HepG2 (cell line): ENCODE results near the gene COQ9. TPM values are rescaled to one million over a fixed set of nuclear protein-coding genes. Genes with fewer than 3 reads are reported as not detected.

Experiments used
- ARNT ChIP-seq: fragments of 450-650 bp; IDR thresholded peaks from 2 replicates; pipeline ENCODE4 v1.6.1; 2017
- DMAP1 ChIP-seq: IDR thresholded peaks from 2 replicates; pipeline ENCODE4 v1.6.1; 2016
- ETV6 ChIP-seq: sonication (generic); formaldehyde crosslinking; conservative IDR thresholded peaks from 2 replicates; pipeline ENCODE4 v1.4.0; 2020; ENCODE audit warnings: missing genetic modification reagents
- GMEB1 ChIP-seq: sonication (generic); formaldehyde crosslinking; IDR thresholded peaks from 2 replicates; pipeline ENCODE4 v1.5.1; 2020; ENCODE audit warnings: missing genetic modification reagents, mild to moderate bottlenecking, borderline replicate concordance
- HDAC1 ChIP-seq: sonication (generic); formaldehyde crosslinking; IDR thresholded peaks from 2 replicates; pipeline ENCODE4 v1.5.1; 2020; ENCODE audit warnings: mild to moderate bottlenecking, missing genetic modification reagents
- HNRNPK ChIP-seq: fragments of 200-400 bp; formaldehyde crosslinking; IDR thresholded peaks from 2 replicates; pipeline ENCODE4 v1.6.1; 2018; ENCODE audit warnings: low read length, low read depth, moderate library complexity, mild to moderate bottlenecking; ENCODE audit not compliant: poor library complexity, severe bottlenecking
- HOXD1 ChIP-seq: sonication (generic); formaldehyde crosslinking; IDR thresholded peaks from 2 replicates; pipeline ENCODE4 v1.5.0; 2020; ENCODE audit warnings: missing genetic modification reagents
- KLF15 ChIP-seq: sonication (generic); formaldehyde crosslinking; IDR thresholded peaks from 2 replicates; pipeline ENCODE4 v1.8.1; 2023; ENCODE audit warnings: borderline replicate concordance, mild to moderate bottlenecking, inconsistent platforms, missing genetic modification reagents, mixed read lengths
- NCOR1 ChIP-seq: fragments of 200-600 bp; sonication (generic); IDR thresholded peaks from 2 replicates; pipeline ENCODE4 v1.7.0; 2017; ENCODE audit warnings: antibody characterized with exemption, low read length, borderline replicate concordance
- NFE2L1 ChIP-seq: sonication (generic); formaldehyde crosslinking; IDR thresholded peaks from 2 replicates; pipeline ENCODE4 v1.4.0; 2020; ENCODE audit warnings: missing genetic modification reagents, mild to moderate bottlenecking, borderline replicate concordance
- NFRKB ChIP-seq: fragments of 450-650 bp; IDR thresholded peaks from 2 replicates; pipeline ENCODE4 v1.6.1; 2017
- NR3C1 ChIP-seq: sonication (generic); formaldehyde crosslinking; IDR thresholded peaks from 2 replicates; pipeline ENCODE4 v1.4.0; 2020; ENCODE audit warnings: missing genetic modification reagents
- POGZ ChIP-seq: sonication (generic); formaldehyde crosslinking; IDR thresholded peaks from 2 replicates; pipeline ENCODE4 v1.4.0; 2020; ENCODE audit warnings: mild to moderate bottlenecking, missing genetic modification reagents
- PREB ChIP-seq: sonication (generic); formaldehyde crosslinking; IDR thresholded peaks from 2 replicates; pipeline ENCODE4 v1.4.0; 2020; ENCODE audit warnings: missing genetic modification reagents
- SALL1 ChIP-seq: sonication (generic); formaldehyde crosslinking; IDR thresholded peaks from 2 replicates; pipeline ENCODE4 v1.8.0; 2022; ENCODE audit warnings: mild to moderate bottlenecking, missing genetic modification reagents
- STAT5B ChIP-seq: sonication (generic); formaldehyde crosslinking; IDR thresholded peaks from 2 replicates; pipeline ENCODE4 v1.4.0; 2020; ENCODE audit warnings: missing genetic modification reagents
- ZBTB3 ChIP-seq: sonication (generic); formaldehyde crosslinking; IDR thresholded peaks from 2 replicates; pipeline ENCODE4 v1.4.0; 2020; ENCODE audit warnings: low read depth, mild to moderate bottlenecking, moderate library complexity, missing genetic modification reagents, borderline replicate concordance
- ZNF12 ChIP-seq: sonication (generic); formaldehyde crosslinking; IDR thresholded peaks from 2 replicates; pipeline ENCODE4 v1.5.0; 2020; ENCODE audit warnings: missing genetic modification reagents
- ZNF180 ChIP-seq: sonication (generic); formaldehyde crosslinking; IDR thresholded peaks from 2 replicates; pipeline ENCODE4 v1.4.0; 2020; ENCODE audit warnings: low read depth, missing genetic modification reagents, borderline replicate concordance
- ZNF329 ChIP-seq: sonication (generic); formaldehyde crosslinking; IDR thresholded peaks from 2 replicates; pipeline ENCODE4 v1.9.0; 2021; ENCODE audit warnings: low read depth, mild to moderate bottlenecking, missing genetic modification reagents
- ZNF337 ChIP-seq: sonication (generic); formaldehyde crosslinking; IDR thresholded peaks from 2 replicates; pipeline ENCODE4 v1.5.1; 2020; ENCODE audit warnings: missing genetic modification reagents, low read depth, mild to moderate bottlenecking, borderline replicate concordance
- ZNF550 ChIP-seq: sonication (generic); formaldehyde crosslinking; IDR thresholded peaks from 2 replicates; pipeline ENCODE4 v1.4.0; 2020; ENCODE audit warnings: mild to moderate bottlenecking, missing genetic modification reagents, borderline replicate concordance
- ZNF552 ChIP-seq: sonication (generic); formaldehyde crosslinking; IDR thresholded peaks from 2 replicates; pipeline ENCODE4 v1.9.0; 2022; ENCODE audit warnings: missing genetic modification reagents, mild to moderate bottlenecking, borderline replicate concordance
- ZNF670 ChIP-seq: sonication (generic); formaldehyde crosslinking; IDR thresholded peaks from 2 replicates; pipeline ENCODE4 v1.8.0; 2022; ENCODE audit warnings: mild to moderate bottlenecking, missing genetic modification reagents, borderline replicate concordance
- ZNF672 ChIP-seq: sonication (generic); formaldehyde crosslinking; IDR thresholded peaks from 2 replicates; pipeline ENCODE4 v1.8.1; 2022; ENCODE audit warnings: missing genetic modification reagents
- ZNF788 ChIP-seq: sonication (generic); formaldehyde crosslinking; IDR thresholded peaks from 2 replicates; pipeline ENCODE4 v1.5.0; 2020; ENCODE audit warnings: mild to moderate bottlenecking, missing genetic modification reagents, borderline replicate concordance
- polyA plus RNA-seq, 8 experiments: library from polyadenylated mRNA; depleted of rRNA in 3 of 8; stranded (reverse) in 7 of 8; unstranded in 1 of 8; fragments of >200 nt; fragmentation: Illumina TruSeq in 4 of 8; extraction: Trizol in 4 of 8; gene quantifications; 2 replicates each; pipeline versions ENCODE4 v1.2.1 to v1.2.3, GENCODE V29; 2011 to 2016; ENCODE audit warnings: low read depth in 4 of 8, missing spikeins in 1 of 8, mixed read lengths in 1 of 8; ENCODE audit not compliant: insufficient read depth in 1 of 8
- total RNA-seq, 5 experiments: library from RNA; depleted of rRNA; stranded (reverse); fragments of >200 nt; fragmentation: Illumina TruSeq; extraction: Trizol; gene quantifications; 2 replicates each; pipeline ENCODE4 v1.2.3, GENCODE V29; 2016; ENCODE audit warnings: low read depth in 1 of 5
- TF ChIP-seq, protein P1 (sequence below): sonication (generic); formaldehyde crosslinking; IDR thresholded peaks from 2 replicates; pipeline ENCODE4 v1.4.0; 2020; ENCODE audit warnings: mild to moderate bottlenecking, missing genetic modification reagents

COQ9 gene
- total and polyA plus RNA-seq, 2 of the 13 experiments (the other 11 are each of a cell fraction or from before 2014, with no cell fraction given): 57.5 to 108 TPM

DNA sequence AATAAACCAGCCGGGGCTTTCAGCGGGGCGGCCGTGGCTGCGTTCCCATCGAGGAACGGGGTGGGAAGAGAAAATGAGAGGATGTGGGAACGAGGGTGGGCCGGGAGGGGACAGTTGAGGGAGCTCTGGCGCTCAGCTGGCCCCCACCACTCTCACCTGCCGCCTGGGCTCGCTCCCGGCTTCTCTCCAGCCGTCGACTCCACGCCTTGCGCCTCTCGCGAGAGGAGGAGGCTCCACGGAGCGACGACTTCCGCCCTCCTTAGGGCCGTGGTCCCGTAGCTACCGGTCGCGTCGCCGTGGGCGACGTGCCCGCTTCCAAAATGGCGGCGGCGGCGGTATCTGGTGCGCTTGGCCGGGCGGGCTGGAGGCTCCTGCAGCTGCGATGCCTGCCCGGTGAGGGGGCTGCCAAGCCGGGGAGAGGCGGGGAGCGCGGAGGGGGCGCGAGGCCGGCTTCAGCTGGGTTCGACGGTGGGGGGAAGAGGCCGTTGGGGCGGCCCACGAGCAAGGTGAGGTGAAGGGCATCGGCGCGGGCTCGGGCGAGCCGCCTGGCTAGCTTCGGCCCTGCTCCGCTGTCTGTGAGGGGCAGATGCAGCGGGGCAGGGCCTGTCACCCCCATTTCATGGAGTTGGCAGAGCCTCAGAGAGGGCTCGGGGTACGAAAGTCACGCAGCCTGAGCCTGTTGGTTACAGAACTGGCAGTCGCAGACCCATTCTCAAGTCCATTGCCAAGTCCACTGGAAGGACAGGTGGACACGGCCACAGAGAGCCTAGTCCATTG lies at the start of gene COQ9, which contains the start of gene CIAPIN1 (continued):
- TF ChIP-seq NCOR1 (peak; percentile 86; the same call in 1 of the 2 replicates), NFE2L1 (CRISPR knock-in tag) (peak; percentile 88; the same call in 1 of the 2 replicates), NFRKB (peak; percentile 93), ETV6 (CRISPR knock-in tag) (no peak; the same call in 1 of the 2 replicates), ZNF180 (CRISPR knock-in tag) (no peak), DMAP1 (peak; percentile 97), ZNF672 (CRISPR knock-in tag) (no peak), ZNF329 (CRISPR knock-in tag) (0 out of 2 replicates have a peak, but pooled peaks have one; percentile 14), HDAC1 (peak; percentile 99), ARNT (no peak), ZNF550 (no peak), KLF15 (CRISPR knock-in tag) (no peak), ZNF12 (peak; percentile 55; the same call in 1 of the 2 replicates), PREB (CRISPR knock-in tag) (no peak), HNRNPK (peak; percentile 95), STAT5B (no peak; the same call in 1 of the 2 replicates), ZNF337 (CRISPR knock-in tag) (peak; percentile 67; the same call in 1 of the 2 replicates), ZNF788 (peak; percentile 85; the same call in 1 of the 2 replicates), ZBTB3 (peak; percentile 81), POGZ (CRISPR knock-in tag) (peak; percentile 92), HOXD1 (CRISPR knock-in tag) (peak; percentile 82), NR3C1 (CRISPR knock-in tag) (no peak), ZNF552 (CRISPR knock-in tag) (peak; percentile 92; the same call in 1 of the 2 replicates), ZNF670 (CRISPR knock-in tag) (peak; percentile 92), SALL1 (CRISPR knock-in tag) (peak; percentile 89), GMEB1 (peak; percentile 99)
- TF ChIP-seq, protein P1, sequence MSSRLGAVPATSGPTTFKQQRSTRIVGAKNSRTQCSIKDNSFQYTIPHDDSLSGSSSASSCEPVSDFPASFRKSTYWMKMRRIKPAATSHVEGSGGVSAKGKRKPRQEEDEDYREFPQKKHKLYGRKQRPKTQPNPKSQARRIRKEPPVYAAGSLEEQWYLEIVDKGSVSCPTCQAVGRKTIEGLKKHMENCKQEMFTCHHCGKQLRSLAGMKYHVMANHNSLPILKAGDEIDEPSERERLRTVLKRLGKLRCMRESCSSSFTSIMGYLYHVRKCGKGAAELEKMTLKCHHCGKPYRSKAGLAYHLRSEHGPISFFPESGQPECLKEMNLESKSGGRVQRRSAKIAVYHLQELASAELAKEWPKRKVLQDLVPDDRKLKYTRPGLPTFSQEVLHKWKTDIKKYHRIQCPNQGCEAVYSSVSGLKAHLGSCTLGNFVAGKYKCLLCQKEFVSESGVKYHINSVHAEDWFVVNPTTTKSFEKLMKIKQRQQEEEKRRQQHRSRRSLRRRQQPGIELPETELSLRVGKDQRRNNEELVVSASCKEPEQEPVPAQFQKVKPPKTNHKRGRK: no peak
